ENCODE measurements around the gene HOXA6.

HOXA6 gene

DNA sequence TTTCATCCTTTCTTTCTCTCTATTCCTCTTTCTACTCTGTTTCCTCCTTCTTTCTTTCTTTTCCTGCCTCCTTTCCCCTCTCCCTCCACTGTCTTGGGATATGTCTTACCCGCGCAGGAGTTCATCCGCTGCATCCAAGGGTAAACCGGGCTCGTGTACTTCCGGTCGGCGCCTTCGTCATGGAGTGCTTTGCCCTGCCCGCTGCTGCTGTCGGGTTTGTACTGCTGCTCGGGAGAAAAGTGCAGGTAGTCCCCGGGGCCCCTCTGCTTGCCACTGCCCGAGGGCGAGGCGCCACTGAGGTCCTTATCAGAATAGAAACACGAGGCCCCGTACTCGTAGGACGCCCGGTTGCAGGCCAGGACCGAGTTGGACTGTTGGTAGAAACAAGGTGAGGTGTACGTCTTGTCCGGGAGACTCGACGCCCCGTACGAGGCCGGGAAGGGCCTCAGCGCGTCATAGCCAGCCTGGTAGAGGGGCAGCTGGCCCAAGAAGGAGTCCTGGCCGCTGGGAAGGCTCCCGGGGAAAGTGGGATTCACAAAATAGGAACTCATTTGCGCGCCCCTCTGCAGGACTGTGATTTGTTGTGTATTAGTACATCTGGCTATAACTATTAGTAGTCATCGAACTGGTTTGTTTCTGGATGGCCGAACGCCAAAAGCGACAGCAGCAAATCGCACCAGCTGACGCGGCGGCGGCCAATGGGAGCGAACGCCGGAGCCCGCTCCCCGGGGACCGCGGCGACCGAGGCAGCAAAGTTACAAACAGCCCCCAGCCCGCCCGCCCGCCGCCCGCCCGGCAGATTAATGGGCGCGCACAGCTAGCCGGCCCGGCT lies at the start of gene HOXA6:
Gene HOXA6, minus strand, starts transcription at position 576 of the 832 bp plus-strand sequence. Its CDS starts 25 bp downstream, at position 551.
- DNase-seq: no peak

DNA sequence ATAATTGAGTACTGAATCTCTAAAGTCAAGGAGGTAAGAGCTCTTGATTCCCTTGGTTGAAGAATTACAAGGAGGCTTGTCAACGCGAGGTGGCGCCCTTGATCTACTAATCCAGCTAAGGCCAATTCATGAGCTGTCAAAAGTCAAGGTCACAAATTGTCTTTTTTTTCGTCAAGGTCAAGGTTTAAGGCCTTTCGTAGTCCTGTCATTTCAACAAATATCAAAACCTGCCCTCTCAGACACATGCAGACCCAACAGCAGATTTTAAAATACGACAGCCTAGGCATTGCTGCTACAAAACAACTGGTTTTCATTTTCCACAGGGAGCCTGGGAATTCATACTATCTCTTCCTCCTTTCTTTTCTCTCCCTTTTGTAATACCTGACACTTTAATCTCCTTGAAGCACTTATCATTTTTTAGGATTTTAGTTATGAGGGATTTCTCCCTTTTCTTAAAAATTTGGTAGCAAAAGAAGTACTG lies 48.8 kb upstream of the HOXA6 start:
- DNase-seq: no peak

DNA sequence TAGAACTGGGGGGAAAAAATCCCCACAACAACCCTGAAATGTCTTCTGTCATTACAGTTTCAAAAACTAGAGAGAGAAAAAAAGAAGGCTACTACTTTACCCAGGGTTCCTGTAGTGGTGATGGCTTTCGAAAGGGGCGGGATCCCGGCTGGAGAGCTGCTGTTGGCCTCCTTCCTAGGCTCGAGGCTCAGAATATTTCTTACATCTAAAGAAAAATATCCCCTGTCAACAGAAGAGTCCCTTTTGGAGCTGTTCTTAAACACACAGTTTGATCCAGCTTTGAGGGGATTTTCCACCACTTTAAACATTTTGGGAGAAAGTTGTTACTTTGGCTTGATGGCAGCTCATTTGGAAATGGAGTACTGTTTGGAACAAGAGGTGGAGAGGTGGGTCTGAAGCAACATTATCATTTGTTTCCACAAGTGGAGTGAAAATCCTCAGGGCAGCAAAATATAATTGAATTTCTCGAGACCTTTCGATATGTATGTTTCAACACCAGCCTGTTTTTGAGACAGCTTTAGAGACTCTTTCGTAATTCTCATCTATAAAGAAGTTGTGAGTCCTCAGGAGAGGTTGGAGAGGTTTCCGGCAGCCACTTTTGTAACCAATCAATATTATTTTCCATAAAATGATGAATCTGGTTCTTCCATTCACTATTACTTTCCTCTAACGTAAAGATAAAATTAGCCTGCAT lies 47.3 kb upstream of the HOXA6 start:
- DNase-seq: no peak

DNA sequence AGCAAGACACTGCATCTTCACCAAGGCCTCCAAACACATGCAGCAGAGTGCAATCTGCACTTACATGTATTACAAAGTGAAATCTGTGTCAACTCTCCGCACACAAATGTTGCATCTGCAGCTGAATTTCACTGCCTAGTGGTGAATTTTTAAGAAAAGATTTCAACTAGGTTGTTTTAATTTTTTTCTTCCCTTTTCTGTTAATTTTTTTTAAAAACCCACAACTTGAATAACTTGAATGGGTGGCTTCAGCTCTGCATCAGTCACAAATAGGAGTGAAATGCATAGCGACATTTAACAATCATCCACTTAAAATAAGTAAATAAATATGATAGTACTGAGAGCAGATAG lies 46.4 kb upstream of the HOXA6 start:
- DNase-seq: no peak

DNA sequence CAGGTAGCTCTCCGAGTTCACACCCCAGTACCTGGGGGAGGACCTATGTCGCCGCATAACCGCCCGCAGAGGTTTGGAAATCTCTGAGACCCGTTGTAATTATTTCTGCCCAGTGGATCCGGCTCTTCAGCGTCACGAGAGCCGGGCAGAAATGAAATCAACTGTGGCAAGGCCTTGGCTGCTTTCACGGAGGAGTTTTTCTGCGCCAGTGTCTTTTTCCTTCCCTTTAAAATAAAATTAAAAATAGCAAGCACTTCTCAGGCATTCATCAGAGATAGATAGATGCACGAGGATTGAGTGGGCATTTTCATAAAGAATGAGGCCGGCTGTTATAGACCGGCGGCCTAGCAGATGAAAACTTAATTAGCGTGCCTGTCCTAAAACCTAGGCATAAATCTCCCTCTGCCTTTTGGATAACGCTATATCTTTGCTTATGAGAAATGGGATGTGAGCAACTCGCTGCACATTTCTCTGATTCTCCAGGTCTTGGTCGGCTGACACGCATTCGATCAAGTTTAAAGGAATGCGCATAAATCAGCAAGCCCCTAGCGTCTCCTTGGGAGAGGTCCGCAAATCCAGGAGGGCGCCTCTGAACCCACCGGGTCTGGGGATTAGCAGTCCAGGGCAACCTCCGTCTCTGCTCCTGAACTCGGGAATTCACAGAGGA lies 45.9 kb upstream of the HOXA6 start:
- DNase-seq: no peak

DNA sequence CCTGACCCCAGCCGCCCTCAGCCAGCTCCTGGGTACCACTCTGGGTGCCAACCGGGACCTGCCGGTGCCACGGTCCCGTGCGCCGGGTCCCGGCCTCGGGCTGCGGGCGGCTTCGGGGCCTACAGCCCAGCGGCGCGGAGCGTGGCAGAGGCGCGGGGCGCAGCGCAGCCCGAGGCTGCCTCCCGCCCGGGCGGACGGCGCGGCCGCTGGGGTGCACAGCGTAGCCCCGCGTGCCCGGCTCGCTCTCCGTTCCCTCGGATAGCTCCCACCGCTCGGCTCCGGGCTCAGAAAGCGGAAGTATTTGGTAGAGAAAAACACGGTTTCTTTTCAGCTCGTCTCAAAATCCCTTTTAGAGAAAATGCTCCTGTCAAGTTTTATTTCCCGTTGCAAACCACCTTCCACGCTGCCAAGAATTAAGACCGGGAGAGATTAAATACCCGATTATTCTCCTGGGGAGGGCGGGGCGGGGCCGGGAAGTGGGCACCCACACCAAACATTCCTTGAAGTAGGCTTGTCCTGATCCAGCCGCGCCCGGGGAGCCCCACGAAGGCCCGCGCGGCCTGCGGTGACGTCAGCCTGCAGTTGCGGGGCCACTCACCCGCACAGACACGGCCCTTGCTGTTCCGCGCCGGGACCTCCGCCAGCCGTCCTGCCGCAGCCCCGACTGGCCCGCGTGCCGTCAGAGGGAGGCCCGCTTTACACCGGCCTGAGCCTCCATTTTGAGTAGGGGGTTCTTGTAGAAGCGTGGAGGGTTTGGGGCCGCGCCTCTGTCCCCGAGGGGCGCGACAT lies 45.2 kb upstream of the HOXA6 start:
- DNase-seq: no peak

DNA sequence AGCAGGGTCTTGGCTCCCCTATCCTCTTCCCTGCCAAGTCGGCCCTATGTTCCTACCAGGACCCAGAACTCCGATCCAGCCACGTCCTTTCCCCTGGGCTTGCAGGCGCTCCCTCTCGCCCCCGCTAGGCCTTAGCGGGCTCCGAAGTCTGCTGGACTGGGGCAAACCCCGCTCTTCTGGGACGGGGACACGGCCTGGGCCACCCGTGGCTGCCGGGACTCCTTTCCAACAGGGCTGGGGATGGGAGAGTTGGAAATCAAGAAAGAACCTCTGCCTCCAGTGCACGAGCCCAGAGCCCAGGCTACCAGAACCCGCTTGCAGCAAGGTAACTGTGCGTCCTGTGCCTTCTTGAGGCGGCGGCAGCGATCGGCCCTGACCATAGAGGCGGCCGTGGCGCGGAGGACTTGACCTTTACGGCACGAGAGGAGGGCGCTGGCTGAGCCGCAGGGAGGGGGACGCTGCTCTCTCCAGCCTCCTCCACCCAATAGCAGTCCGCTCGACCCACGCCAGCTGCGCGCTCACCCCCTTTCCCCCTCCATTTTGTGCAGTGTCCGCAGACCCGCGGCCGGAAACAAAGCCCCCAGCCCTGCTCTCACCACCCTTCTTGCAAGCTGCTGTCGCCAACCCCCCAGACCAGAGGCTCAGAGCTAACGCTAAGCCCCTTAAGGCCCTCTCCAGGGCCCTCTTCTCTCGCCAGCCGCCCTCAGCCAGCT lies 44.4 kb upstream of the HOXA6 start:
- no peak for DNase-seq

DNA sequence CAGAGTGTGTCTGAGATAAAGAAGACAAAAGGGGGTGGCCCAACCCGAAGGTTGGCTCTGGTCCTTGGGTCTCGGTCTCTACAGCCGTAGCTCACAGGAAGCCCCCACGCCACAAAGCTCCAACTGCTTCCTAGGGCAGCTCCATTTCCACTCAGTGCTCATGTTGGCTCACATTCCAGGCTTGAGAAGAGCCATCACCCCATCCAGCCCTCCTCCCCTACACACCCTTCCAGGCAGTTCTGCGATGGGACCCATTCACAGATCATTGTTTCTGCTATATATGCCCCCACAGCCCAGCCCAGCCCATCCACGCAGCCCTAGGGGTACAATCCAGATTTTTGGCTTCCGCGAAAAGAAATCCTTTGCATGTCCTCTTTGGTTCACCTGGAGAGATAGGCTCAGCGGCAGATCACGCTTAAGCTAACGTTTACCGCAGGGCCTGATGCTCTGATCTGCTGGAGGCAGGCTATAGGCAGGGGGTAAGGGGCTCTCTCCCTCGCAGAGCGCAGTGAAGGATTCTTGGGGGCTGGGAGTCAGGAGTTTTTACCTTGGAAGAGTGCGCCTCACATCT lies 43.7 kb upstream of the HOXA6 start:
- DNase-seq: no peak

DNA sequence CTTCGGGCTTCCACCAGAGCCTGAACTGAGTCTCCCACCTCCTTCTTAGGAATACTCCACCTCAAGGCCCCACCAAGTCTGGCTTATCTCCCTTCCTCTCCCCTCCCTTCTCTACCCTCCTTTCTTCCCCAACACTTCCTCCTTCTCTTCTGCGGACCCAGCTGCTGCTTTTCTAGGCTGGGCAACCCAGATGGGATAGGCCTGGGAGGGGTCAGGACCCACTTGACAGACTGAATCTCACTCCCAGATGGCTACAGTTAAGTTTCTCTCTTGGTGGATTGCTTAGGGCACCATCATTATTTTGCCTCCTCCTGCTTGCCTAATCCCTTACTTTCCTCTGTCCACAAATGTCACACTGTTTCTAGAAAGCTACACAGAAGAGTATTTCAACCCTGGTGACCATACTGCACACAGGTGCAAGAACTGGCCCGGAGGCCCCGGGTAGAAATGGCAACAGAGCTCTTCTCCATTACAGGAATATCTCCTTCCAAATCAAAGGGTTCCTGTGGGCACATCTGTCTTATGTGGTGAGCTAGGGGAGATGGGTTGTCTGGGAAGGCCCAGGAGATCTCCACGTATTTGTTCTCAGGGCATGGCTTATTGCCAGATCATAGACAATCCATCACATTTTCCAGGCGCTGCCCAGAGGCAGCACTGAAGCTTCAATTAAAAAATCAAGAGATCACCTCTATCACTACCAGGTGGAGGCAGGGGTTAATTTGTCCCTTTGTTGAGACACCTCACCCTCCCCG lies 42.6 kb upstream of the HOXA6 start:
- DNase-seq: no peak

DNA sequence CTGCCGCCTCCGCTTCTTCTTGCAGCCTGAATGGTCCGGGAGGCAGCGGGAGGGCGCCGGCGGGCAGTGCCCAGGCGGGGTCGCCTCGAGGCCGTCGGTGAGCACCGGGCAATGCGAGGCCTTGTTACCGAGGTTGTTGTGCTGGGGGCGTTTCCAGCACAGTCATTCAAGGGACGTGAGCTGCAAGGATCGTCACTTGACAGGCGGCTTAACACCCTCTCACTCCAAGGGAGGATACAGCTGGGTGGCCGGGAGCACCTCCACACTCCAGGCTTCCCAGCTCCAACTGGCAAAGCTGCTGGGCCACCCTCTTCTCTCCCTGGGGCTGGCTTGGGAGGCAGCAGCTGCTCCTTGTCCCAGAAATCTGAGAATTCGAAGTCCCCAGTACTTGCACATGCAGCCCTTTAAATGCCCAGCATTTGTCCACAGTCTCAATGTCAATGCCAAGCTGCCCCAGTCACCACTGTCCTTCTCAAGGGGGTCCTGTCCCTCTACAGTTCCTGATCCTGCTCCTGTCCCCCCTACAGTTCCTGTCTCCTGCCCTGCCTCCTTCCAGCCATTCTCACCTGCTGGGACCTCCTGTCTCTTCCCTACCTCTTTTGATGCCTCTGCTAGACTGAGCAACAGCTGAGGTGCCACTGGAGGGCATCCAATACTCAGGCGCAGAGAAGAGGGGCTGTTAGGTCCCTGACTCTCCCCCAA lies 41.9 kb upstream of the HOXA6 start:
- DNase-seq: no peak

DNA sequence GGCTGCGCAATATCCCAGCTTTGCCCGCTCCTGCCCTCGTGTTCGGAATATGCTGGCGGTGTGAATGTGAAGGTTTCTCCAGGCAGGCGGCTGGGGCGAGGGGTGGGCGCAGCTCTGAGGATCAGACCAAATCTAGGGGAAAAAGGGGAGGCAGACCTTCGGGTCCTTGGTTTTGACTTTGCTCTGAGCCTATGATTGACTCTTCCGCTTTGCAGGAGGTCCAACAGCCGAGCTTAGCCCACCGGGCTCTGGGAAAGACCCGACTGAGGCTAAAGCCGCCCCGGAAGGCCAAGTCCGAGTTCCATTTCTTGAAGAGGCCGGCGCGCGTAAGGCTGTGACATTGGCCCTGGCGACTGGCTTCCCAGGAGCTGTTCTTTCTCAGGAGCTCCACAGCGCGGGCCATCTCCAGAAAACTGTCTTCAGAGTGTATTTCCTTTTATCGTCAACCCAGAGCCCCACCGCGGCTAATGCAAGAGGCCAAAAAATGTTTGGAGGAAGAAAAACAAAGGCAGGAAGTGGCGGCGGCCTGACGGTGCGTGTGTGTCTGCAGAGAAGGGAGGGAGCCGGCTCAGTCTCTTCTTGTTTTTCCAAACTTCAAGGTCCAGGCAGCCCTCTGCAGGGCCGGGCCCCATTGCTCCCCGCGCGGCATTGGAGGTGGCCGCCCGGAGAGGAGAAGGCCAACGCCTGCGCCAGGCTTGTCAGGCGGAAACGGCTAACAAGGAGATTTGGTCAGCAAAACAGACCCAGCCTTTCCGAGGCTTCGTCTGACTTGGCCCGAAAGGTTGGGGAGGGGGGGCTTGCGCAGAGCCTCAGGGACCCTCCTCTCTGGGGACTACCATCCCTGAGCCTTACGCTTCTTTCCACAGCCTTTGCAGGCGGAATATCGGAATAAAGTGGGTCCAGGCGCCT lies 41.1 kb upstream of the HOXA6 start:
- no peak for DNase-seq

DNA sequence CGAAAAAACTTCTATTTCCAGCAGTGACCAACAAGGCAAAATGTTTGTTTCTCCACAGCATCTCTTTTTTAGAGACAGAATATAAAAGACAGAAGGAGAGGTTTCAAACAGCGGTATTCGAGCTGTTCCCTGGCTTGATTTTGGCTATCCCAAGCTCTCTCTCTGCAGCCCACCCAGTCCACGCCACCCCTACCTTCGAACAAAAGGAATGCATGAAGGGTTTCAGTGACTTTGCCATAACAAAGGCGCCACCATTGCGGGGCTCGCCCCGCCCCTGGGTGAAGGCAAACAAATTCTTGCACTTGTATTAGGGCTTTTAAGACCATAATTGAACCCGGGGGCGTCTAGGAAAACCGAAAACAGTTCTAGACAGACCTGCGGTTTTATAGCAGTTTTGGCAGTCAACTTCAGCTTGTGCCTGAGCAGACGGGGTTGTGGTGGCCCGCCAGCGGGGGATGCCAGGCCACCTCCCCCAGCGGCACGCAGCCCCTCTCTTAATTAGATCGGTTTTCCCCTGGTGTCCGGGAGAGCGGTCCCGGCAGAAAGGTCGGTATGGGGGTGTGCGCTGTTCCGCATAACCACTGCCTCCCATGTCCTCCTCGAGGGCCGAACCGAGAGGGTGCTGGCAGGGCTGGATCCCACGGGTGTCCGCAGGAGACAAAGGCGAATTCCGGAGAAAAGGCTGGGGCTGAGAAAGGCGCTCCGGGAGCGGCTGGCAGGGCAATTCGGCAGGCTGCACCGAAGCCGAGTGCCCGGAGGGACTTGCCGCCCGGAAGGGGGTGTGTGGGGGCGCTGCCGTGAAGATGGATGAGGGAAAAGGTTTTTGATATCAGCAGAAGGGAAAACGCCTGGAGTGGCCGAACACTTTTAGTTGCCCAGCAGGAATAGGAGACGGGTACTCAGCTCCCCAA lies 40.2 kb upstream of the HOXA6 start:
- DNase-seq: no peak

DNA sequence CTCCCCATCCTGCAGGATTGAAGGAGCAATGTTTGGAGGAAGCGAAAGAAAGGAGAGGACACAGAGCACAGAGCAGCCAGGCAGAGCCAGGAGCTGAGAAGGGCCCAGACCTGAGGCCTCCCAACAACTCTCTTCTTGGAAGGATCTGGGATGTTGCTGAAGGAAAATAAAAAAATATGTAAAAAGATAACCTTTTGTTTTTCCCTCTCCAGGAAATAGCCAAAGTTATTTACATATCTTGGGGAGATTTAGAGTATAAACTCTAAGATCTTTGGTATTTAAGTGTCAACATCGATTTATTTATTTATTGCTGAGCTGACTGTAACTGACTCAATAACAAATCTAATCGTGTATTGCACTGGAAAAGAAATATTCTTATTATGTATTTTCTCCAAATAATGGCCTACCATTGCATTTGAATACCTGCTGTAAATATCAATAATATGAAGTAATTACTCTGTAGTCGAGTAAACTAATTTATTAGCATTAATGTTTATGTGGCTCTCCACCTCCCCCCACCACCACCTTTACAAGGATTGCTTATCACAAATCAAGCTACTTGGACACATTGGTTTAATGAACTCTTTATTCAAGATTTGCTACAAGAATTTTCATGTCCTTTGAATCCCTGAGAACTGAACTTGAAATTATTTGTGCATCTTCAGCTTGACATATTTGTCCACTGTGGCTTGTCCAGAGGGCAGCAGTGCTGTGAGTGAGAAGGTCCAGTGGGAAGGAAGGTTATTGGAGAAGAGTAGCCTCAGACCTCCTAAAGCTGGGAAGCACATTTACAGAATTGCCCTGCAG lies 39.3 kb upstream of the HOXA6 start:
- no peak for DNase-seq

DNA sequence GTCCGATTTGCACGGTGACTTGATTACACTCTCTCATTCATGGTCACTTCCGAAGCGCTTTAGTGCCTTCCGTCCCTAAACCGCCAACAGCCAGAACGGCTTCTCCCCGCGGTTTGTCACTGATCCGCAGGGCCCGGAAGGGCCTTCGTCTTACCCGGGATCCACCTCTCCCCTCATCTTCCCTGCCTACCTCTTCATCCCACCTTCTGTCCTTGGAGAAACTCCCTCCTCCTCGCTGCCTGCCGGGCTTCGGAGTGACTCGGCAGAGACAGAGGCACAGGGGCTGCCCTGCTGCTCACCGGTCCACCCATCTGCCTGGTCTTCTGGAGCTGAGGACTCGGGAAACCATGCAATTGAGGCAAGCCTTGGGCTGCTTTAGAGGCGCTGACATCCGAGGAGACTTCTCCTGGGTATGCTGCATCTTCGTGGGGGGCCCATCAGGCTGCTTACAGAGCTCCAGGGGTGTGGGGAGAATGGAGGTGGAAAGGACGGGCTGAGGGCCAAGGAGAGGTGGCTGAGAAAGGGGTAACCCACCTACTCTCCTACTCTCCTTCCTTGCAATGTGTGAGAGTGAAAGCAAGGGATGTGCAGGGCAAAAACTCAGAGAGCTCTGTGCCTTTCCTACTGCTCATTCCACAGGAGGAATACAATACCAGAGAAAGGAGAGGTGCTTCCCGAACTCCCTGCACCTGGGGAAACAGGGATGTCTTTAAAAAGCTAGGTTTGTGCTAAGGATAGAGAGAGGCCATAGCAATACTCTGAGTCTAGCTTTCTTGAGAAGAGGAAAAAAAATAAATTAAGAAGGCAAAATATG lies 38.5 kb upstream of the HOXA6 start:
- DNase-seq: no peak

DNA sequence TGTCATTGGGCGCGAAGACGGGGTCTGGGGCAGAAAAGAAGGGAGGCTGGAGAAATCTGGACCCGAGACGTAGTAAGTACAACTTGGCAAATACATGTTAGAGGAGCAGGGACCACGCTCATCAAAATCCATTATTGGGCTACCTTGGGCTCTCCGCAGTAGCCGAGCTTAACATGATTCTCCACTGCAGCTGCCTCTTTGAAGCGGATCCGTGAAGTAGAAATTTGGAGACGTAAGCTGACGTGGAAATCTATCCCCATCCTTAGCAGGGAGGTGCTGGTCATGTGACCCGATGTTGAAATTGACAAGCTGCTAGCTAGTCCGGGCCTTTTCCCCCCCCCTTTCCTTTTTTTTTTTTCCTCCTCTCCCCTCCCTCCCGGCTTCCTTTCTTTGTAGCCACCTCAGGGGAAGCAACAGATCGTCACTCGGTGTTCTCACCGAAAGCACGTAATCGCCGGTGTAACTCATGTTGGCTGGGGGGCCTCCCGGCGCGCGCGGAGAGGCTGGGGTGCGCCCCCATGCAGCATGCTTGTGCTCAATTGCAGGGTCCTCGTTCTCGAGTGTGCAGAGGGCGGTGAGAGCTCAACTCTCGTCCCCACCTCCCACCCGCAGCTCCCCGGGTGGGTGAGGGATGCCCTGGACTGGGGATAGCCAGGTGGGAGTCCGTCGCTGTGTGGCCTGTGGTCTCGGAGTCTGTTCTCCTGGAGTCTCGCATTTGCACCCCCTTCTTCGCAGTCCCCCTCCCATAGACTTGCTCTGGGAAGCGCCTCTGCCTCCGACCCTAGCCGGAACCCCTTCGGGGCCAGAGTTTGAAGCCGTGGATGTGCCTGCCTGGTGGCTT lies 37.7 kb upstream of the HOXA6 start, which contains the start of gene HOXA11:
Gene HOXA11, minus strand, starts transcription at position 220 of the 841 bp plus-strand sequence. Its CDS starts 88 bp downstream, at position 132.
- no peak for DNase-seq
